Activated T-helper 2 cell treated with anti-CD3 and anti-CD28 coated beads, Interferon-gamma antibody, Interleukin-2, Interleukin-4, amounts not matched to agents 10 μg/mL and 5 μg/mL and 100 μg/mL, durations not matched to agents 14 hours and 24 hours and 36 hours (primary cell): ENCODE measurements around the gene DENND2D. TPM values are rescaled to one million over a fixed set of nuclear protein-coding genes. Genes with fewer than 3 reads are reported as not detected.
"Not testable (repeated sequence)": the region's sequence is repeated elsewhere in the genome, so short reads cannot be mapped to it uniquely, and the experiment has no call there.

Experiments
- DNase-seq: peaks from one replicate; pipeline ENCODE4 v3.0.0; 2021; ENCODE audit warnings: low spot score
- H3K27ac Mint-ChIP-seq: one replicate; pipeline ENCODE4 v1.8.0; 2021; ENCODE audit warnings: mixed read lengths
- H3K27me3 Mint-ChIP-seq: one replicate; pipeline ENCODE4 v1.8.0; 2021; ENCODE audit warnings: low read depth, mixed read lengths
- H3K36me3 Mint-ChIP-seq: one replicate; pipeline ENCODE4 v1.8.0; 2021; ENCODE audit warnings: low read depth, mixed read lengths
- H3K4me1 Mint-ChIP-seq: one replicate; pipeline ENCODE4 v1.8.0; 2021; ENCODE audit warnings: low read depth, mixed read lengths
- H3K4me3 Mint-ChIP-seq: one replicate; pipeline ENCODE4 v1.8.0; 2021; ENCODE audit warnings: low read depth, mild to moderate bottlenecking, moderate library complexity, mixed read lengths
- H3K9me3 Mint-ChIP-seq: one replicate; pipeline ENCODE4 v1.8.0; 2021; ENCODE audit warnings: mixed read lengths
- intact Hi-C: fragments of 100-400 bp; cut with micrococcal nuclease; formaldehyde crosslinking; loops from one replicate; pipeline ENCODE4 v1.15.1; 2023
- total RNA-seq: library from RNA; stranded (reverse); gene quantifications from 2 replicates; pipeline ENCODE4 v1.2.3, GENCODE V29; 2022

DENND2D gene
- total RNA-seq, 1 donor from 2014 or later = 139 TPM

DNA sequence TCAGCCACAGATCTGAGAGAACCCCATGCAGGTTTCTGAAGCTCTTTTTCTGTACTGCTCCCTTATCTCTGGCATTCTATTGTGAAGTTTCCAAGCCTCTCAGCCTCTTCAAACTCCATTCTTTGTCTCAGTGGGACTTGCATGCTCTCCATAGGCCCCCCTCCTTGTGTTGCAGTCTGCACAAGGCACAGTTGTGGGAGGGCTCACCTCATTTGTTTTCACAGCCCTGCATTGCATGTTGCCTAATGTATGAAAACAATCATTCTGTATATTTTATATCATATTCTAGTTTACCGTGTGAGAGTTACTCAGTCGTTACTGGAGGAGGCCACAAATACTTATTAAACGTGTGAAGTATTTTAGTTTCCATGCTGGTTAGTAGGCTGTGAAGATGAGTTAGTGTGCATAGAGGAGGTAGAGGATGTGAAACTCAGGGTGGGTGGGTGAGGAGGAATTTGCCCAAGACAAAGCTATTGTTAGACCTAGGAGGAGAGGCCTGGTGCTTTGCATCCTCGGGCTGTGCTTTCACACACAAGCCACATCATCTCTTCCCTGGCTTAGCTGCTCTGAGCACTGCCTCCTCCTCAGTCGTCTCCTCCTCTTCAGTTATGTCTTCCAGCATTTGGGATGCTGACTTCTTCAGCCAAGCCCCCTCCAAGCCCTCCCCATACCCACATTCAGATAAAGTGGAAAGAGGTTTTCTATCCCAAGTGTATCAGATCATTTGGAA is 19.3 kb upstream of the DENND2D start:
- peaks cover 88% of the 10 kb centered on the region for H3K4me1 Mint-ChIP-seq
- peak overlapping the region; percentile 38 for H3K4me3 Mint-ChIP-seq
- H3K36me3 Mint-ChIP-seq = peaks cover 3% of the 10 kb centered on the region
- intact Hi-C loops = loop anchor here (1.0 to 10.0 kb wide), 5 partner anchors 79 to 572 kb away; partner anchors contain the start of genes C1orf162, CEPT1, DRAM2 and KCNA3
- H3K9me3 Mint-ChIP-seq = peaks cover 4% of the 10 kb centered on the region
- H3K27me3 Mint-ChIP-seq = no peaks in the 10 kb centered on the region
- no peak for DNase-seq
- H3K27ac Mint-ChIP-seq = peak overlapping the region; percentile 93

DNA sequence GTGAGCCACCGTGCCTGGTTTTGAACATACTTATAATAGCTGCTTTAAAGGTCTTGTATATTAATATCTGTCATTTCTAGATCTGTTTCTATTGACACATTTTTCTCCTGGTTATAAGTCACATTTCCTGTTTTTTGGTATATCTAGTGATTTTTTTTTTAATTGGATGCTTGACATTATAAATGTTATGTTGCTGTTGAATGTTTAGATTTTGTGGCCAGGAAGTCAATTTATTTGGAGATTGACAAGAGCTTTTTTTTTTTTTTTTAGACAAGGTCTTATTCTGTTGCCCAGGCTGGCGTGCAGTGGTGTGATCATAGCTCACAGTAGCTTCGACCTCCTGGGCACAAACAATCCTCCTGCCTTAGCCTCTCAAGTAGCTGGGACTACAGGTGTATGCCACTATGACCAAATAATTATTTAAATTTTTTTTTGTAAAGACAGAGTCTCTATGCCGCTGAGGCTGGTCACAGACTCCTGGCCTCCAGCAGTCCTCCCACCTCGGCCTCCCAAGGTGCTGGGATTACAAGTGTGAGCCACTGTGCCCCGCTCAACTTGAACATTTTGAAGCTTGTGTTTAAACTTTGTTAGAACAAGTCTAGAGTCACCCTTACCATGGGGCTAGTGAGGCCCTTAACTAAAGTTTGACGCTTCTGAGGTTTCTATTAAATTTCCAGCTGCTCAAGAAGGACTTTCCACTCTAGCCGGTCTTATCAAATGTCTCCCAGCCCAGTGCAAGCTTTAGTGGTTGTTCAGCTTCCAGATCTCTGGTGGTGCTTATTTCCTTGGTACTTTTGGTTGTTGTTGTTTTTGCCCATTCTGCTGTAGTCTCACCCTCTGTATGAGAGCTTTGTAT is 18.5 kb upstream of the DENND2D start:
- H3K36me3 Mint-ChIP-seq = peaks cover 3% of the 10 kb centered on the region
- peaks cover 4% of the 10 kb centered on the region for H3K9me3 Mint-ChIP-seq
- H3K27ac Mint-ChIP-seq = peak overlapping the region; percentile 93
- intact Hi-C loops = loop anchor here (1.0 to 5.0 kb wide), 3 partner anchors 342 to 572 kb away; partner anchors contain the start of gene KCNA3
- DNase-seq = no peak
- peak overlapping the region; percentile 30 for H3K4me3 Mint-ChIP-seq
- H3K4me1 Mint-ChIP-seq = peaks cover 94% of the 10 kb centered on the region
- no peaks in the 10 kb centered on the region for H3K27me3 Mint-ChIP-seq

DNA sequence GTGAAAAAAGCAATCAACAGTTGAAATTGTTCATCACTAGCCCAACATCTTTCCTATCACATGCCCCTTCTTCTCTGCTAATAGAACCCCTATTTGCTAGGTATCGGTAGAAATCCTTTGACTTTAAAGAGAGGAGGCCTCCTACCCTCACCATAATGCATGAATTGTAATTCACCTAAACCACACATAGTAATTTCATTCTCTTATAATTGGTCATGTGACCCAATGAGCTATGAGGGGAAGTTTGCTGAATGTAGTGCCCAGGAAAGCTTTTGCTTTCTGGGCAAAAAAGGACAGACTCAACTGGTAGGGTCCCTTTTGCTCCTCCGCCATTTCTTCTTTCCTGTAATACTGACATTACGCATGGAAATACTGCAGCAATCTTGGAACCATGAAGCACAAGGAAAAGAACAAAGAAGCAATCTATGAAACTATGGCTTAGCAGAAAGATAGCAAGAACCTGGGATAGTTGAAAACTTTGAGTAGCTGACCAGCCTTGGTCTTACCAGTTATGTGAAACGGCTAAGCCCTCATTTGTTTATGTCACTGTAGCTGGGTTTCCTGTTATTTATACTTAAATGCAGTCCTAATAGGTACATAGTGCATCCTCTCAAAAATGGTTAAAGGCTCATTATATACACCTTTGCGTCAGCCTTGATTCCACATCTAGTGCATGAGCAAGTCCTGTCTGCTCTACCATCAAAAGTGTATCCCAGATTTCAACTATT is 16.9 kb upstream of the DENND2D start:
- intact Hi-C loops = loop anchor here (5.0 kb wide), 2 partner anchors 340 to 545 kb away; partner anchors contain the start of gene KCNA3
- Mint-ChIP-seq H3K36me3 (peaks cover 3% of the 10 kb centered on the region), H3K4me3 (peak overlapping the region; percentile 6), H3K27me3 (no peaks in the 10 kb centered on the region), H3K4me1 (peaks cover 97% of the 10 kb centered on the region), H3K9me3 (peaks cover 4% of the 10 kb centered on the region), H3K27ac (peak overlapping the region; percentile 91)
- DNase-seq = no peak

DNA sequence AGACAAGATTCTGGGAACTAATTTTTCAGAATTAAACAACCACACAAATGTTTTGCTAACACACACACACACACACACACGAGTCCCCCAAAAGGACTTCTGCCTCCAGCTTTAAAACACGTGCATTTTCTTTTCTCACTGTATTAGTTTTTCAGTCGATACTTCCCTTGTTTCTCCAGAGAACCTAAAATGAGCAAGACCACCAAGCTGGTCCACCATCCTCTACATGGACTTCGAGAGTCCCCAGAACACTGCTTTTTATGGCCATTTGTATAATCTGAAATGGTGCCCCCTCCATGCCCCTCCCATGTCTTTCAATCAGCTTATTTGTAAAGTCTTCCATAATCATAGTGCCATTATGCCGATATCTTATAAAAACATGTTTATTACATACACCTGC is 16.3 kb upstream of the DENND2D start:
- intact Hi-C loops = loop anchor here (1.0 to 5.0 kb wide), 3 partner anchors 16 to 544 kb away; partner anchors contain the start of genes DENND2D and KCNA3
- DNase-seq = no peak
- peaks cover 95% of the 10 kb centered on the region for H3K4me1 Mint-ChIP-seq
- H3K27me3 Mint-ChIP-seq = no peaks in the 10 kb centered on the region
- H3K27ac Mint-ChIP-seq = peak overlapping the region; percentile 91
- peak overlapping the region; percentile 6 for H3K4me3 Mint-ChIP-seq
- peaks cover 3% of the 10 kb centered on the region for H3K36me3 Mint-ChIP-seq
- peaks cover 4% of the 10 kb centered on the region for H3K9me3 Mint-ChIP-seq

DNA sequence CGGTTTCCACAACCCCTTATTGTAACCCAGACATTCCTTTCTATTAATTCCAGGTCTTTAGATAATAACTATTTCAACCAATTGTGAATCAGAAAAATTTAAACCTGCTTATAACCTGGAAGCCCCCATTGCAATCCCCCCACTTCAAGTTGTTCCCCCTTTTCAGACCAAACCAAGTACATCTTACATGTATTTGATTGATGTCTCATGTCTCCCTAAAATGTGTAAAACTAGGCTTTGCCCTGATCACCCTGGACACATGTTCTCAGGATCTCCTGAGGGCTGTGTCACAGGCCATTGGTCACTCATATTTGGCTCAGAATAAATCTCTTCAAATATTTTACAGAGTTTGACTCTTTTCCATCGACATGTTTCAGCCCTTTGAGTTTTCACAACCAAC is 14.8 kb upstream of the DENND2D start:
- not testable (repeated sequence) for DNase-seq, H3K27me3 Mint-ChIP-seq, H3K9me3 Mint-ChIP-seq, H3K36me3 Mint-ChIP-seq
- H3K27ac Mint-ChIP-seq = peak overlapping the region; percentile 91
- intact Hi-C loops = loop anchor here (1.0 to 5.0 kb wide), 4 partner anchors 11 to 543 kb away; partner anchors contain the start of gene KCNA3
- H3K4me3 Mint-ChIP-seq = peak overlapping the region; percentile 53
- peaks cover 82% of the 10 kb centered on the region for H3K4me1 Mint-ChIP-seq

DNA sequence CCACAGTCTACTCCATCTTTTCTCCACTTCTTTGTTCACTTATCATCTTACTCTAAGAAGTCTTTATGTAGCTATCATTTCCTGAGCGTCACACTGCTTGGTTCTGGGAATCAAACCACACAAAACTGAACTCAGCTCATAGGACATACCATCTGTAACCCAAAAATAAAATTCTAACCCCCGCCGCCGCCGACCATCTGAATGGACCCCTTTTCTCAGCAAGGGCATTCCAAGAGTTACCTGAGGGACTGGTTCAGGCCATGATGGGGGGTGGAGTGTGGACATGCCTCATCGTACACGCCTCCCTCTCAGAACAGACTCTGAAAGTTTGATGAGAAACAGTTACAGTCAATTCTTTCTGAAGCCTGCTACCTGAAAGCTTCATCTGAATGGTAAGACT is 14.4 kb upstream of the DENND2D start:
- peak overlapping the region; percentile 53 for H3K4me3 Mint-ChIP-seq
- peak; percentile 49 for DNase-seq
- intact Hi-C loops = loop anchor here (1.0 to 5.0 kb wide), 5 partner anchors 7 to 543 kb away; partner anchors contain the start of gene KCNA3
- no peaks in the 10 kb centered on the region for H3K27me3 Mint-ChIP-seq
- H3K4me1 Mint-ChIP-seq = peaks cover 81% of the 10 kb centered on the region
- H3K9me3 Mint-ChIP-seq = peaks cover 4% of the 10 kb centered on the region
- peak overlapping the region; percentile 91 for H3K27ac Mint-ChIP-seq
- H3K36me3 Mint-ChIP-seq = peaks cover 3% of the 10 kb centered on the region

DNA sequence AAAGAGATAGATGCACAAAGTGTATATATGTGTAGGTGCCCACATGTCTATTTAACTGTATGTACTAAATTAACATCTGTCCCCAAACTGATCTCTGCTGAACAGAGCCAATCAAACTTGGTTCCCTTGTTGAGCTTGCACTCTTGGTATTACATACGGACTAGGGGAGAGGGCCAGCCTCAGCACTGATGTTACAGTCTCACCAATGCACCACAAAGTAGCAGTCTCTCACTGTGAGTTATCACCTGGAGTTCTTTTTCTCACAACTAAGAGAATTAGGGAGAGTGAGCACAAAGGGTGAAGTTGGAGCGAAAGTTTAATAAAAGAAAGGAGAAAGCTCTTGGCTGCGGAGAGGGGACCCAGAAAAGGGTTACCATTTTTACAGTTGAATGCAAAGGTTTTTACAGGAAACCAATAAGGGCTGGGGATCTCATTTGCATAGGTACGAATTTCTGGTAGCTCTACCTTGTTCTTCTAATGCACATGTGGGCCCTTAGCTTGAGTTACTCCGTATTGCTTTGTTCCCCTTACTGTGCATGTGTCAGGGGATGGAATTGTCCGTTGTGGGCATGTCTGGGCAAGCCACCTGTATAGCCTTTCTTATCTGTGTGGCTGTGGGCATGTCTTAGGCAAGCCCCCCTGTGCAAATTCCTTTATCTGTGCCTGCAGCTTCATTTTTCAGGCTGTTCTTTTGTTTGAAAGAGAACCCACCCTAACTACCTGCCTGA is 13.8 kb upstream of the DENND2D start:
- H3K9me3 Mint-ChIP-seq = peaks cover 4% of the 10 kb centered on the region
- H3K27me3 Mint-ChIP-seq = no peaks in the 10 kb centered on the region
- peaks cover 79% of the 10 kb centered on the region for H3K4me1 Mint-ChIP-seq
- no peak for DNase-seq
- H3K27ac Mint-ChIP-seq = peak overlapping the region; percentile 91
- peak overlapping the region; percentile 53 for H3K4me3 Mint-ChIP-seq
- no peaks in the 10 kb centered on the region for H3K36me3 Mint-ChIP-seq
- intact Hi-C loops = loop anchor here (1.0 to 2.0 kb wide), 2 partner anchors 8 to 379 kb away; no protein-coding TSS in a partner anchor

DNA sequence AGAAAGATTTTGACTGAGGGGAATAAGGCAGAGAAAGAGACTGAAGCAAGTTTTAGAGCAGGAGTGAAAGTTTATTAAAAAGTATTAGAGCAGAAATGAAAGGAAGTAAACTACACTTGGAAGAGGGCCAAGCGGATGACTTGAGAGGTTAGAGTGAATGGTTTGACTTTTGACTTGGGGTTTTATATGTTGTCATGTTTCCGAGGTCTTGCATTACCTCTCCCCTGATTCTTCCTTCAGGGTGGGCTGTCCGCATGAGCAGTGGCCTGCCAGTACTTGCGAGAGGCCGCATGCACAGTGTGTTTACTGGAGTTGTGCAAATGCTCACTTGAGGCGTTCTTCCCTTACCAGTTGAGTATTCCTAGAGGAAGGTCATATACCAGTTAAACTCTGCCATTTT is 13.0 kb upstream of the DENND2D start:
- H3K4me1 Mint-ChIP-seq = peaks cover 78% of the 10 kb centered on the region
- peaks cover 4% of the 10 kb centered on the region for H3K9me3 Mint-ChIP-seq
- H3K4me3 Mint-ChIP-seq = no peak overlapping the region
- intact Hi-C loops = no loop called here
- no peaks in the 10 kb centered on the region for H3K27me3 Mint-ChIP-seq
- no peaks in the 10 kb centered on the region for H3K36me3 Mint-ChIP-seq
- H3K27ac Mint-ChIP-seq = peak overlapping the region; percentile 91
- DNase-seq = no peak

DNA sequence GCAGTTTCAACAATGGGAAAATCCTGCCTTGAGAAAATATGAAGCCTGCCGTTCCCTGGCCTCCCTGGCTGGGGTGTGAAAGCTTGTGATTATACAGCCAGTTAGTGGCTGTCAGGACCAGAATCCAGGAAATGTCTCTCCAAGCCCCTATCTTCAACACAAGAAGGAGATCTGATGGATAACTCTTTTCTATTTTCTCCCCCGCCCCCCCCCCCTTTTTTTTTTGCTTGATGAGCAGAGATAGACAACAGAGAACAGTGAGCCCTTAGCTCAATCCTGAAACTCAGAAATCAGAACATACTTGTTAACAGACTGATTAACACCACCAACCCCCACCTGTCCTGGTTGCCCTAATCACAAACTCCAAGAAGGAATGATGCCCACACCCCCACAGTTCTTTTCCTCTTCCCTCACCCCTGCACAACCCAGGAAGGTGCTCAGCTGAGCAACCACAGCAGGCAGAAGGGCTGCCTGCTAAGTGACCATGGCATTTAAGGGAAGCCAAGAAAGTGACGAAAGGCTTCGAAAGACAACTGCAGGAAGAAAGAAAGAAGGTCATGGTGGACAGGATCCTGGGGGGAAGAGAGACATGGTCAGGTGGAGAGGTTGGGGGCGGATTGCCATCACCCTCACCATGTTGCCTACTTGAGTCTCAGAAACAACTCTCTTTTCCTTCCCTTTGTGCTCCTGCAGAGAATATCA is 12.3 kb upstream of the DENND2D start:
- no peaks in the 10 kb centered on the region for H3K9me3 Mint-ChIP-seq
- H3K27me3 Mint-ChIP-seq = no peaks in the 10 kb centered on the region
- peak overlapping the region; percentile 7 for H3K4me3 Mint-ChIP-seq
- intact Hi-C loops = no loop called here
- no peaks in the 10 kb centered on the region for H3K36me3 Mint-ChIP-seq
- H3K4me1 Mint-ChIP-seq = peaks cover 76% of the 10 kb centered on the region
- DNase-seq = no peak
- H3K27ac Mint-ChIP-seq = peak overlapping the region; percentile 4

DNA sequence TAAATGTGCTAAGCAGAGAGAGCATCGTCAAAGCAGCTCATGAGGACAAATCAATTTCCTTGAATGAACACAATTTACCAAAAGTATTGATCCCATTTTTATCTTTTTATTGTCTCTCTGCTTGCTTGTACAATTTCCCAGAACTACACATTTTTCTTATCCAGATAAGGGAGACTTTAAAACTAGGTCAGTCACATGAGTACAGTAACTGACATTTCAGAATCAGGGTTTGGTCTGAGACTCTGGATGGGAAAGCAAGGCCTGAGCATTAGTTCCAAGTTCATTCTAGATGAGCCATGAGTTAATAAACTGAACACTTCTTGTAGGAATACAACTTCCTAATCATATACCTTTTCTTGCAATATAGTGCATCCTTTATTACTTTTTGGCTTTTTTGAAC is 11.5 kb upstream of the DENND2D start:
- peaks cover 73% of the 10 kb centered on the region for H3K4me1 Mint-ChIP-seq
- no peak overlapping the region for H3K27ac Mint-ChIP-seq
- H3K27me3 Mint-ChIP-seq = no peaks in the 10 kb centered on the region
- no peaks in the 10 kb centered on the region for H3K36me3 Mint-ChIP-seq
- no peaks in the 10 kb centered on the region for H3K9me3 Mint-ChIP-seq
- intact Hi-C loops = no loop called here
- no peak for DNase-seq
- no peak overlapping the region for H3K4me3 Mint-ChIP-seq

DNA sequence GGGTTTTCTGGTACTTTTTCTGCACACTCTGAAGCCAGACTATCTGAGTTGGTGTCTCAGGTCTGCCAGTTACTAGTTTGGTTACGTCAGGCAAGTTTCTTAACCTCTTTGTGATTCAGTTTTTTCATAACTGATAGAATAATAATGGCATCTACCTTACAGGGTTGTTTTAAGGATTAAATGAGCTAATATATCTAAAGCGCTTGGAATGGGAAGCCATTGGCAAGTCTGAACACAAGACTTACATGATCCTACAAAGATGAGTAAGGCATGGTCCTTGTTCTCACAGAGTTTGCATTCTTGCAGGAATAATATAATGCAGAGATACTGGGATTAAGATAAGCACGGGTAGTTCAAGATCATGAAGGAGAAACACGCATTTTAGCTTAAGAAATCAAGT is 9.2 kb upstream of the DENND2D start:
- Mint-ChIP-seq H3K27me3 (no peaks in the 10 kb centered on the region), H3K27ac (no peak overlapping the region), H3K4me3 (no peak overlapping the region), H3K4me1 (peaks cover 69% of the 10 kb centered on the region), H3K36me3 (no peaks in the 10 kb centered on the region), H3K9me3 (no peaks in the 10 kb centered on the region)
- intact Hi-C loops = no loop called here
- no peak for DNase-seq
